ENCODE measurements around the gene SPRR4.

DNA sequence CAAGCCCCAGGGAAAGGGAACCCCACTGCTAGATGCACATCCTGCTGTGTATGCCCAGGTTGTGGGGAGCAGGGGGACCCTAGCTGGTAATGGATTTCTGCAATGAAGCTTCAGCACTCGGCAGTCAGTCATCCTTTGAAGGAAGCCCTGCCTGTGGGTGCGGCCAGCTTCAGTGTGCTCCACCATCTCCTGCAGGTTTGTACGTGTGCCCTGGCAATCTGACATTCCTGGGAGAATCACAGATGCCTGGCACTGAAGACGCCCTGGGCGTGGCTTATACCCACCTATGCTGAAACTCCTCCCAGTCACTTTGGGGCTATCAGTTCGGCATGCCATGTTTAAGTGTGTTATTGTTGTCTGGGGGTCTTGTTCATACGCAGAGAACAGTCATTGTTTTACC lies 16.7 kb upstream of the SPRR4 start:
- TF ChIP-seq CTCF (IDR thresholded peaks at IDR 0.05; ENCODE audit: low read depth, low read length) (no peak), EZH2phosphoT487 (IDR thresholded peaks at IDR 0.05; ENCODE audit: low read depth) (no peak)
